Astrocyte (in vitro differentiated cells and primary cell): Measurements from ENCODE around the gene GARIN5A. TPM values are rescaled to one million over a fixed set of nuclear protein-coding genes. Genes with fewer than 3 reads are reported as not detected.

Experiments used
- DNase-seq: peaks from one replicate; pipeline ENCODE4 v3.0.0-alpha.2; 2010; ENCODE audit warnings: low read depth
- FAIRE-seq: peaks from 2 replicates; lab custom pipeline; 2011; peaks lifted over from hg19 to GRCh38; lab: Jason Lieb, UNC
- H2AFZ ChIP-seq: 2 replicates; pipeline ENCODE4 v1.6.0; 2012; ENCODE audit warnings: low read depth, low read length, inconsistent platforms
- H3K27ac ChIP-seq: 2 replicates; pipeline ENCODE4 v1.5.1; 2011; ENCODE audit warnings: low read depth, low read length, inconsistent platforms
- H3K27me3 ChIP-seq: 2 replicates; pipeline ENCODE4 v1.6.0; 2011; ENCODE audit warnings: low read length, inconsistent platforms; ENCODE audit not compliant: insufficient read depth
- H3K36me3 ChIP-seq: 2 replicates; pipeline ENCODE4 v1.5.1; 2011; ENCODE audit warnings: low read length, inconsistent platforms; ENCODE audit not compliant: insufficient read depth
- H3K4me1 ChIP-seq: 2 replicates; pipeline ENCODE4 v1.5.1; 2011; ENCODE audit warnings: low read length, inconsistent platforms; ENCODE audit not compliant: insufficient read depth
- H3K4me2 ChIP-seq: 2 replicates; pipeline ENCODE4 v1.6.0; 2012; ENCODE audit warnings: low read length, inconsistent platforms
- H3K4me3 ChIP-seq: 2 replicates; pipeline ENCODE4 v1.5.1; 2011; ENCODE audit warnings: low read depth, mild to moderate bottlenecking, low read length, inconsistent platforms; ENCODE audit not compliant: insufficient read depth
- H3K79me2 ChIP-seq: 2 replicates; pipeline ENCODE4 v1.6.0; 2012; ENCODE audit warnings: mild to moderate bottlenecking, low read length, inconsistent platforms; ENCODE audit not compliant: insufficient read depth
- H3K9ac ChIP-seq: 2 replicates; pipeline ENCODE4 v1.6.0; 2012; ENCODE audit warnings: mild to moderate bottlenecking, low read length, inconsistent platforms
- H3K9me3 ChIP-seq: 2 replicates; pipeline ENCODE4 v1.5.1; 2012; ENCODE audit warnings: low read depth, mild to moderate bottlenecking, low read length, inconsistent platforms; ENCODE audit not compliant: insufficient read depth
- H4K20me1 ChIP-seq: 2 replicates; pipeline ENCODE4 v1.6.0; 2012; ENCODE audit warnings: low read length, inconsistent platforms; ENCODE audit not compliant: insufficient read depth
- H3K27ac Mint-ChIP-seq: one replicate; pipeline ENCODE4 v1.8.0; 2021; ENCODE audit warnings: mild to moderate bottlenecking, mixed read lengths; ENCODE audit not compliant: unreplicated experiment
- H3K27me3 Mint-ChIP-seq: one replicate; pipeline ENCODE4 v1.8.0; 2021; ENCODE audit warnings: low read depth, mixed read lengths; ENCODE audit not compliant: unreplicated experiment
- H3K36me3 Mint-ChIP-seq: one replicate; pipeline ENCODE4 v1.8.0; 2021; ENCODE audit warnings: low read depth, mixed read lengths; ENCODE audit not compliant: unreplicated experiment
- H3K4me1 Mint-ChIP-seq: one replicate; pipeline ENCODE4 v1.8.0; 2021; ENCODE audit warnings: low read depth, mixed read lengths; ENCODE audit not compliant: unreplicated experiment
- H3K4me3 Mint-ChIP-seq: one replicate; pipeline ENCODE4 v1.8.0; 2021; ENCODE audit warnings: mild to moderate bottlenecking, moderate library complexity, mixed read lengths; ENCODE audit not compliant: unreplicated experiment
- H3K9me3 Mint-ChIP-seq: one replicate; pipeline ENCODE4 v1.8.0; 2021; ENCODE audit warnings: mild to moderate bottlenecking, mixed read lengths; ENCODE audit not compliant: unreplicated experiment
- EZH2 ChIP-seq: IDR thresholded peaks from 2 replicates; pipeline ENCODE4 v1.6.1; 2012; ENCODE audit warnings: mild to moderate bottlenecking, low read length, inconsistent platforms; ENCODE audit not compliant: insufficient read depth
- total RNA-seq: library from RNA; stranded (reverse); gene quantifications from 2 replicates; pipeline ENCODE4 v1.2.1, GENCODE V29; 2021
- TF ChIP-seq, protein P1 (sequence below): IDR thresholded peaks from 2 replicates; pipeline ENCODE4 v1.5.1; 2011; ENCODE audit warnings: low read depth, mild to moderate bottlenecking, inconsistent platforms, low read length, moderate library complexity; ENCODE audit not compliant: insufficient read depth

Gene GARIN5A
- total RNA-seq, 1 donor from 2014 or later, result not detected

- no peak overlapping the region for H2AFZ ChIP-seq
- H3K36me3 Mint-ChIP-seq, result no peaks in the 10 kb centered on the region
- no peaks in the 10 kb centered on the region for H3K27me3 ChIP-seq
- no peak overlapping the region for H3K4me3 ChIP-seq
- peaks cover 11% of the 10 kb centered on the region for H3K9me3 Mint-ChIP-seq
- no peaks in the 10 kb centered on the region for H3K9me3 ChIP-seq
- H3K4me3 Mint-ChIP-seq, result no peak overlapping the region
- H3K27me3 Mint-ChIP-seq, result no peaks in the 10 kb centered on the region
- no peaks in the 10 kb centered on the region for H4K20me1 ChIP-seq
- H3K36me3 ChIP-seq, result no peaks in the 10 kb centered on the region
- no peaks in the 10 kb centered on the region for H3K4me1 Mint-ChIP-seq
- H3K79me2 ChIP-seq, result no peaks in the 10 kb centered on the region
- no peaks in the 10 kb centered on the region for H3K4me1 ChIP-seq
- DNase-seq, result no peak
- H3K27ac ChIP-seq, result no peak overlapping the region
- no peak overlapping the region for H3K4me2 ChIP-seq
- H3K27ac Mint-ChIP-seq, result no peak overlapping the region
- TF ChIP-seq, protein P1, sequence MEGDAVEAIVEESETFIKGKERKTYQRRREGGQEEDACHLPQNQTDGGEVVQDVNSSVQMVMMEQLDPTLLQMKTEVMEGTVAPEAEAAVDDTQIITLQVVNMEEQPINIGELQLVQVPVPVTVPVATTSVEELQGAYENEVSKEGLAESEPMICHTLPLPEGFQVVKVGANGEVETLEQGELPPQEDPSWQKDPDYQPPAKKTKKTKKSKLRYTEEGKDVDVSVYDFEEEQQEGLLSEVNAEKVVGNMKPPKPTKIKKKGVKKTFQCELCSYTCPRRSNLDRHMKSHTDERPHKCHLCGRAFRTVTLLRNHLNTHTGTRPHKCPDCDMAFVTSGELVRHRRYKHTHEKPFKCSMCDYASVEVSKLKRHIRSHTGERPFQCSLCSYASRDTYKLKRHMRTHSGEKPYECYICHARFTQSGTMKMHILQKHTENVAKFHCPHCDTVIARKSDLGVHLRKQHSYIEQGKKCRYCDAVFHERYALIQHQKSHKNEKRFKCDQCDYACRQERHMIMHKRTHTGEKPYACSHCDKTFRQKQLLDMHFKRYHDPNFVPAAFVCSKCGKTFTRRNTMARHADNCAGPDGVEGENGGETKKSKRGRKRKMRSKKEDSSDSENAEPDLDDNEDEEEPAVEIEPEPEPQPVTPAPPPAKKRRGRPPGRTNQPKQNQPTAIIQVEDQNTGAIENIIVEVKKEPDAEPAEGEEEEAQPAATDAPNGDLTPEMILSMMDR, result no peak
- TF ChIP-seq EZH2, result no peak
- no peak for FAIRE-seq
- H3K9ac ChIP-seq, result no peak overlapping the region
These were observed 25.5 kb downstream of the GARIN5A start for GRCh38 chr19:50451223-50451534.

DNA sequence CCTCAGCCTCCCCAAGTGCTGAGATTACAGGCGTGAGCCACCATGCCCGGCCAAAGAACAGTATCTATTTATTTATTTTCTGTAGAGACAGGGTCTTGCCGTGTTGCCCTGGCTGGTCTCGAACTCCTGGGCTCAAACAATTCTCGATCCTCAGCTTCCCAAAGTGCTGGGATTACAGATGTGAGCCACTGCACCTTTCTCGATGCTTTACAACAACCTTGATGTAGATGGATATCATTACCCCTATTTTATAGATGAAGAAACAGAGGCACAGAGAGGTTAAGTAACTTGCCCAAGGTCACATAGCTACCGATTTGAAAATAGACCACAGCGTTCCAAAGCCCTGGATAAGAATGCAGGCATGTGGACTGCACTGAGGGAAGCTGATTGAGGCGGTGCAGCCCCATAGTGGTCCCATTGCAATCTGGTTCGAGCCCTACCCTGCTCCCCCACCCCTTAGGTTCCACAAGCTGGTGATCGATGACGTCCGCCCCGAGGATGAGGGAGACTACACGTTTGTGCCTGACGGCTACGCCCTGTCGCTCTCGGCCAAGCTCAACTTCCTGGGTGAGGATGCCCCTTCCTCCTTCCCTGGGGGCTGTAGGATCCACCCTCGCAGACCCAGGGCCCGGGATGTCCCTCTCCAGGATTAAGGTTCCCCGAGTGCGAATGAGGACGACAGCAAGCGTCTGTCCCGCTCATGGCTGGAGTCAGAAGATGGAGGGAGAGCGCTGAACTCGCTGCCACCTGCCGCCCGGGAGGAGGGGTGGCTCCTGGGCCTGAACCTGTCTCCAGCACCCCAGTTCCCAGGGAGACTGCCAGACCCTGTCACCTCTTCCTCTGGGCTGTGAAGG is 26.1 kb downstream of the GARIN5A start:
- Histone ChIP-seq H3K9me3 (no peaks in the 10 kb centered on the region), H3K9ac (no peak overlapping the region), H3K4me2 (no peak overlapping the region), H2AFZ (no peak overlapping the region), H3K27ac (no peak overlapping the region), H4K20me1 (no peaks in the 10 kb centered on the region), H3K27me3 (no peaks in the 10 kb centered on the region), H3K4me3 (no peak overlapping the region), H3K79me2 (no peaks in the 10 kb centered on the region), H3K4me1 (no peaks in the 10 kb centered on the region), H3K36me3 (no peaks in the 10 kb centered on the region)
- TF ChIP-seq, protein P1, result no peak
- TF ChIP-seq EZH2, result no peak
- no peaks in the 10 kb centered on the region for H3K36me3 Mint-ChIP-seq
- H3K9me3 Mint-ChIP-seq, result peaks cover 11% of the 10 kb centered on the region
- no peaks in the 10 kb centered on the region for H3K4me1 Mint-ChIP-seq
- DNase-seq, result no peak
- no peaks in the 10 kb centered on the region for H3K27me3 Mint-ChIP-seq
- no peak overlapping the region for H3K4me3 Mint-ChIP-seq
- no peak for FAIRE-seq
- no peak overlapping the region for H3K27ac Mint-ChIP-seq
